CD8-positive, alpha-beta memory T cell (primary cell): ENCODE data around the gene KRTAP1-1. TPM values are rescaled to one million over a fixed set of nuclear protein-coding genes. Genes with fewer than 3 reads are reported as not detected.

ENCODE experiments used
- CTCF ChIA-PET: fragments of 350-600 bp; sonication (Branson Sonifier 250); formaldehyde crosslinking; loops from one replicate; lab custom pipeline; 2021; ENCODE audit warnings: antibody characterized with exemption; lab: Charles Lee
- POLR2A ChIA-PET: fragments of 350-600 bp; sonication (Branson Sonifier 250); formaldehyde crosslinking; loops from one replicate; lab custom pipeline; 2021; ENCODE audit warnings: antibody characterized with exemption; lab: Charles Lee
- DNase-seq, 5 donors: peaks; one replicate each; pipeline versions ENCODE4 v3.0.0 to v3.0.0-alpha.2; 2020 to 2022; ENCODE audit warnings: mixed read lengths in 1 of 5
- H3K27ac ChIP-seq: one replicate; pipeline ENCODE4 v1.7.0; 2013; ENCODE audit warnings: low read depth, mild to moderate bottlenecking, low read length, moderate library complexity
- H3K27me3 ChIP-seq: 2 replicates; pipeline ENCODE4 v1.7.0; 2013; ENCODE audit warnings: low read length, mild to moderate bottlenecking; ENCODE audit not compliant: insufficient read depth, poor library complexity, severe bottlenecking
- H3K36me3 ChIP-seq: 2 replicates; pipeline ENCODE4 v1.7.0; 2013; ENCODE audit warnings: mild to moderate bottlenecking, low read length, moderate library complexity; ENCODE audit not compliant: insufficient read depth
- H3K4me1 ChIP-seq: 2 replicates; pipeline ENCODE4 v1.7.0; 2013; ENCODE audit warnings: mild to moderate bottlenecking, low read length, moderate library complexity; ENCODE audit not compliant: insufficient read depth
- H3K4me3 ChIP-seq: 2 replicates; pipeline ENCODE4 v1.7.0; 2013; ENCODE audit warnings: mild to moderate bottlenecking, low read length
- H3K9me3 ChIP-seq: 2 replicates; pipeline ENCODE4 v1.7.0; 2013; ENCODE audit warnings: mild to moderate bottlenecking, low read length
- H3K27ac Mint-ChIP-seq, 8 donors: one replicate each; pipeline ENCODE4 v1.8.0; 2020 to 2021; ENCODE audit warnings: mixed read lengths in 8 of 8, mild to moderate bottlenecking in 6 of 8, inconsistent platforms in 3 of 8, moderate library complexity in 3 of 8
- H3K27me3 Mint-ChIP-seq, 2 donors: one replicate each; pipeline ENCODE4 v1.8.0; 2020 to 2021; ENCODE audit warnings: mixed read lengths in 2 of 2, mild to moderate bottlenecking in 1 of 2, moderate library complexity in 1 of 2
- H3K36me3 Mint-ChIP-seq, 3 donors: one replicate each; pipeline ENCODE4 v1.8.0; 2020 to 2021; ENCODE audit warnings: mixed read lengths in 3 of 3, inconsistent platforms in 1 of 3, mild to moderate bottlenecking in 1 of 3
- H3K4me1 Mint-ChIP-seq, 3 donors: one replicate each; pipeline ENCODE4 v1.8.0; 2020 to 2021; ENCODE audit warnings: mixed read lengths in 3 of 3, inconsistent platforms in 1 of 3, mild to moderate bottlenecking in 1 of 3
- H3K4me3 Mint-ChIP-seq, 7 donors: one replicate each; pipeline ENCODE4 v1.8.0; 2020 to 2021; ENCODE audit warnings: mixed read lengths in 7 of 7, mild to moderate bottlenecking in 6 of 7, moderate library complexity in 4 of 7, inconsistent platforms in 2 of 7
- H3K9me3 Mint-ChIP-seq, 5 donors: one replicate each; pipeline ENCODE4 v1.8.0; 2020 to 2022; ENCODE audit warnings: mixed read lengths in 5 of 5, mild to moderate bottlenecking in 3 of 5, moderate library complexity in 2 of 5, inconsistent platforms in 1 of 5
- polyA plus RNA-seq: library from polyadenylated mRNA; unstranded; fragments of 300-500 nt; fragmentation: Illumina TruSeq; gene quantifications from one replicate; pipeline ENCODE4 v1.2.3, GENCODE V29; 2021
- total RNA-seq, 2 experiments: library from RNA; stranded (reverse); gene quantifications; one replicate each; pipeline ENCODE4 v1.2.3, GENCODE V29; 2021

KRTAP1-1 gene
- total and polyA plus RNA-seq, 3 experiments from 2014 or later = not detected

DNA sequence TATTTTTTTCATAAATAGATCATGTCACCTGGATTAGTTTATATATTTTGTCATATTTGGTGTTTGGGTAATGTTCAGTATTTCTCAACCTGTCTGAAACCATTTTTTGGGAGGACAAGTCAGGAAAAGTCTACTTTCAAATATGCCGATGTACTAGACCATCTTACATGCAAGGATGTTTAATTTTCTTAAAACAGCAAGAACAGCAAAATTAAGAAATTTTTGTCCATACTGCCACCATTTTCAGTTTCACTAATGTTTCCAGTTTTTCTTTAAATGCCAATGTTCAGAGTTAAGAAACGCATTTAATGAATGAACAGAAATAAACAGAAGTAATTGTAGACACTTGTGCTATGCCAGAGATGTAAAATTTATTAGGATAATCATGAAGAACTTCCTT is 48.2 kb downstream of the KRTAP1-1 start:
- Mint-ChIP-seq H3K36me3 (no peaks in the 10 kb centered on the region), H3K27me3 (peaks cover 15 to 73% of the 10 kb centered on the region in 2 donors), H3K4me1 (no peaks in the 10 kb centered on the region), H3K9me3 (no peaks in the 10 kb centered on the region), H3K4me3 (no peak overlapping the region), H3K27ac (no peak overlapping the region)
- POLR2A ChIA-PET = no interaction called here
- no peaks in the 10 kb centered on the region for H3K4me1 ChIP-seq
- H3K4me3 ChIP-seq = no peak overlapping the region
- peaks cover 5% of the 10 kb centered on the region for H3K27me3 ChIP-seq
- H3K27ac ChIP-seq = no peak overlapping the region
- no peak for DNase-seq
- H3K9me3 ChIP-seq = no peaks in the 10 kb centered on the region
- CTCF ChIA-PET = no interaction called here
- no peaks in the 10 kb centered on the region for H3K36me3 ChIP-seq

DNA sequence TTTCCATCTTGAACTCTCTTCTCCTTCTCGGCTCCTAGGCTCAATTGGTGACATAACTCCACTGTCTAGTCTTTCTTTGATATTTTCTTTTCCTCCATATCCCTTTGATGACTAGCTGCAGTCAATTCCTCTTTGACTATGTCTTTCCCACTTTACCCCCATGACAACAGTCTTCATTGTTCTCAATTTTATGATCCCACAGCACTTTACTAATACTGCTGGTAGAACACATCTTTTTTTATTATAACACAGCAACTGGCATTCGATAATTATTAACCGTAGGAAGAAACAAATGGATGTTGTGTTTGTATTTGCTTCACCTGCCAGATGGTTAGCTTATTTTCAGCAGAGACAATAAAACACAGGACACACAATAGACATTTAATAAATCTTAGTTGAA is 48.6 kb downstream of the KRTAP1-1 start:
- H3K27ac Mint-ChIP-seq = no peak overlapping the region
- H3K9me3 ChIP-seq = no peaks in the 10 kb centered on the region
- CTCF ChIA-PET = no interaction called here
- no peak overlapping the region for H3K27ac ChIP-seq
- H3K4me1 ChIP-seq = no peaks in the 10 kb centered on the region
- H3K27me3 ChIP-seq = peaks cover 4% of the 10 kb centered on the region
- H3K4me3 ChIP-seq = no peak overlapping the region
- no peaks in the 10 kb centered on the region for H3K36me3 ChIP-seq
- no peaks in the 10 kb centered on the region for H3K4me1 Mint-ChIP-seq
- H3K27me3 Mint-ChIP-seq = peaks cover 15 to 71% of the 10 kb centered on the region in 2 donors
- no peaks in the 10 kb centered on the region for H3K36me3 Mint-ChIP-seq
- POLR2A ChIA-PET = no interaction called here
- no peaks in the 10 kb centered on the region for H3K9me3 Mint-ChIP-seq
- no peak overlapping the region for H3K4me3 Mint-ChIP-seq
- DNase-seq = no peak

Other genes starting within 250 kb of the KRTAP1-1 start
Only the 30 nearest of the 37 such genes appear.
- not detected for gene KRT12, start 174.2 kb downstream of the KRTAP1-1 start, total RNA-seq
- gene KRT12, start 174.2 kb downstream of the KRTAP1-1 start, polyA plus RNA-seq = not detected
- not detected for gene KRT20, start 156.2 kb downstream of the KRTAP1-1 start, total RNA-seq
- not detected for gene KRT20, start 156.2 kb downstream of the KRTAP1-1 start, polyA plus RNA-seq
- gene KRT23, start 103.8 kb downstream of the KRTAP1-1 start, total RNA-seq = not detected
- not detected for gene KRT23, start 103.8 kb downstream of the KRTAP1-1 start, polyA plus RNA-seq
- gene KRT39, start 74.5 kb downstream of the KRTAP1-1 start, total RNA-seq = not detected
- not detected for gene KRT39, start 74.5 kb downstream of the KRTAP1-1 start, polyA plus RNA-seq
- not detected for gene KRT40, start 57.1 kb downstream of the KRTAP1-1 start, total RNA-seq
- gene KRT40, start 57.1 kb downstream of the KRTAP1-1 start, polyA plus RNA-seq = not detected
- not detected for gene KRTAP3-3, start 47.3 kb downstream of the KRTAP1-1 start, total RNA-seq
- not detected for gene KRTAP3-3, start 47.3 kb downstream of the KRTAP1-1 start, polyA plus RNA-seq
- gene KRTAP3-2, start 41.5 kb downstream of the KRTAP1-1 start, total RNA-seq = not detected
- gene KRTAP3-2, start 41.5 kb downstream of the KRTAP1-1 start, polyA plus RNA-seq = not detected
- not detected for gene KRTAP3-1, start 32.3 kb downstream of the KRTAP1-1 start, total RNA-seq
- gene KRTAP3-1, start 32.3 kb downstream of the KRTAP1-1 start, polyA plus RNA-seq = not detected
- gene KRTAP1-5, start 14.2 kb downstream of the KRTAP1-1 start, total RNA-seq = not detected
- not detected for gene KRTAP1-5, start 14.2 kb downstream of the KRTAP1-1 start, polyA plus RNA-seq
- not detected for gene KRTAP1-4, start 11.3 kb downstream of the KRTAP1-1 start, total RNA-seq
- gene KRTAP1-4, start 11.3 kb downstream of the KRTAP1-1 start, polyA plus RNA-seq = not detected
- gene KRTAP1-3, start 6.6 kb downstream of the KRTAP1-1 start, total RNA-seq = not detected
- not detected for gene KRTAP1-3, start 6.6 kb downstream of the KRTAP1-1 start, polyA plus RNA-seq
- gene KRTAP2-1, start 5.9 kb upstream of the KRTAP1-1 start, total RNA-seq = not detected
- gene KRTAP2-1, start 5.9 kb upstream of the KRTAP1-1 start, polyA plus RNA-seq = not detected
- gene KRTAP2-2, start 13.8 kb upstream of the KRTAP1-1 start, total RNA-seq = not detected
- gene KRTAP2-2, start 13.8 kb upstream of the KRTAP1-1 start, polyA plus RNA-seq = not detected
- gene KRTAP2-3, start 18.7 kb upstream of the KRTAP1-1 start, total RNA-seq = not detected
- gene KRTAP2-3, start 18.7 kb upstream of the KRTAP1-1 start, polyA plus RNA-seq = not detected
- gene KRTAP2-4, start 24.4 kb upstream of the KRTAP1-1 start, total RNA-seq = not detected
- gene KRTAP2-4, start 24.4 kb upstream of the KRTAP1-1 start, polyA plus RNA-seq = not detected
- gene KRTAP4-7, start 42.7 kb upstream of the KRTAP1-1 start, total RNA-seq = not detected
- not detected for gene KRTAP4-7, start 42.7 kb upstream of the KRTAP1-1 start, polyA plus RNA-seq
- not detected for gene KRTAP4-8, start 56.7 kb upstream of the KRTAP1-1 start, total RNA-seq
- gene KRTAP4-8, start 56.7 kb upstream of the KRTAP1-1 start, polyA plus RNA-seq = not detected
- not detected for gene KRTAP4-16, start 60.8 kb upstream of the KRTAP1-1 start, total RNA-seq
- gene KRTAP4-16, start 60.8 kb upstream of the KRTAP1-1 start, polyA plus RNA-seq = not detected
- gene KRTAP4-9, start 63.9 kb upstream of the KRTAP1-1 start, total RNA-seq = not detected
- not detected for gene KRTAP4-9, start 63.9 kb upstream of the KRTAP1-1 start, polyA plus RNA-seq
- not detected for gene KRTAP4-11, start 76.9 kb upstream of the KRTAP1-1 start, total RNA-seq
- gene KRTAP4-11, start 76.9 kb upstream of the KRTAP1-1 start, polyA plus RNA-seq = not detected
- not detected for gene KRTAP4-12, start 82.7 kb upstream of the KRTAP1-1 start, total RNA-seq
- gene KRTAP4-12, start 82.7 kb upstream of the KRTAP1-1 start, polyA plus RNA-seq = not detected
- not detected for gene KRTAP4-6, start 99.1 kb upstream of the KRTAP1-1 start, total RNA-seq
- gene KRTAP4-6, start 99.1 kb upstream of the KRTAP1-1 start, polyA plus RNA-seq = 0.35 TPM
- not detected for gene KRTAP4-5, start 108.4 kb upstream of the KRTAP1-1 start, total RNA-seq
- not detected for gene KRTAP4-5, start 108.4 kb upstream of the KRTAP1-1 start, polyA plus RNA-seq
- gene KRTAP4-4, start 119.3 kb upstream of the KRTAP1-1 start, total RNA-seq = not detected
- not detected for gene KRTAP4-4, start 119.3 kb upstream of the KRTAP1-1 start, polyA plus RNA-seq
- gene KRTAP4-3, start 126.8 kb upstream of the KRTAP1-1 start, total RNA-seq = not detected
- gene KRTAP4-3, start 126.8 kb upstream of the KRTAP1-1 start, polyA plus RNA-seq = not detected
- gene KRTAP4-2, start 136.8 kb upstream of the KRTAP1-1 start, total RNA-seq = not detected
- gene KRTAP4-2, start 136.8 kb upstream of the KRTAP1-1 start, polyA plus RNA-seq = not detected
- gene KRTAP4-1, start 143.5 kb upstream of the KRTAP1-1 start, total RNA-seq = not detected
- gene KRTAP4-1, start 143.5 kb upstream of the KRTAP1-1 start, polyA plus RNA-seq = not detected
- gene KRTAP9-1, start 148.4 kb upstream of the KRTAP1-1 start, total RNA-seq = not detected
- not detected for gene KRTAP9-1, start 148.4 kb upstream of the KRTAP1-1 start, polyA plus RNA-seq
- gene KRTAP9-2, start 185.2 kb upstream of the KRTAP1-1 start, total RNA-seq = not detected
- gene KRTAP9-2, start 185.2 kb upstream of the KRTAP1-1 start, polyA plus RNA-seq = not detected
- gene KRTAP9-3, start 191.0 kb upstream of the KRTAP1-1 start, total RNA-seq = not detected
- gene KRTAP9-3, start 191.0 kb upstream of the KRTAP1-1 start, polyA plus RNA-seq = not detected